ENCODE measurements around the gene IGSF3.
"Not testable (repeated sequence)": the region's sequence is repeated elsewhere in the genome, so short reads cannot be mapped to it uniquely, and the experiment has no call there.

IGSF3 gene

GRCh38 chr1:116654351-116654750, 13.2 kb downstream of the IGSF3 start:
- no peaks in the 10 kb centered on the region for H3K9me3 Mint-ChIP-seq
- H3K4me3 Mint-ChIP-seq, result no peak overlapping the region
- no peaks in the 10 kb centered on the region for H3K4me1 Mint-ChIP-seq
- no peak overlapping the region for H3K27ac Mint-ChIP-seq
- H3K36me3 Mint-ChIP-seq, result no peaks in the 10 kb centered on the region
- peaks cover 3% of the 10 kb centered on the region for H3K27me3 Mint-ChIP-seq

- not testable (repeated sequence) for H3K36me3 Mint-ChIP-seq, H3K4me1 Mint-ChIP-seq, H3K9me3 Mint-ChIP-seq, H3K4me3 Mint-ChIP-seq, H3K27me3 Mint-ChIP-seq, H3K27ac Mint-ChIP-seq
These were observed 14.9 kb downstream of the IGSF3 start for GRCh38 chr1:116652598-116652997.

GRCh38 chr1:116650781-116651180, 16.8 kb downstream of the IGSF3 start:
- H3K9me3 Mint-ChIP-seq, H3K4me1 Mint-ChIP-seq, H3K4me3 Mint-ChIP-seq, H3K27ac Mint-ChIP-seq, H3K36me3 Mint-ChIP-seq, H3K27me3 Mint-ChIP-seq: not testable (repeated sequence)

DNA sequence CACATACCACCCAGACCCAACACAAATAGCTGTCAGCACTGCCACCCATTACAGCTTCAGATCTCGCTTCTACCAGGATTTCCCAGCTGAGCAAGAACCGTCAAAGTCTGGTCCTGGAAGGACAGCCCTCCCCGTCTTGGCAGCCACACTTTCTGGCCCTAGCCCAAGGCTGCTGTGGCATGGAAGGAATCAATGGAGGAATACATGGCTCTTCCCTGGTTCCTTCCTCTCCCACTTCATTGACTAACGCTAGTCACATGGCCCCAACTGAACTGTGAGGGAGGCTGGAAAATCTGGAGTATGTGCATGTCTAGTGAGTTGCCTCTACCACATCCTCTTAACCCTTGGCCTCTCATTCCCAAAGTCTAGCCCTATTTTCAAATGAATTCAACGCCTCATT, 18.5 kb downstream of the IGSF3 start:
- H3K27ac Mint-ChIP-seq, H3K9me3 Mint-ChIP-seq, H3K4me1 Mint-ChIP-seq, H3K4me3 Mint-ChIP-seq, H3K36me3 Mint-ChIP-seq, H3K27me3 Mint-ChIP-seq: not testable (repeated sequence)

DNA sequence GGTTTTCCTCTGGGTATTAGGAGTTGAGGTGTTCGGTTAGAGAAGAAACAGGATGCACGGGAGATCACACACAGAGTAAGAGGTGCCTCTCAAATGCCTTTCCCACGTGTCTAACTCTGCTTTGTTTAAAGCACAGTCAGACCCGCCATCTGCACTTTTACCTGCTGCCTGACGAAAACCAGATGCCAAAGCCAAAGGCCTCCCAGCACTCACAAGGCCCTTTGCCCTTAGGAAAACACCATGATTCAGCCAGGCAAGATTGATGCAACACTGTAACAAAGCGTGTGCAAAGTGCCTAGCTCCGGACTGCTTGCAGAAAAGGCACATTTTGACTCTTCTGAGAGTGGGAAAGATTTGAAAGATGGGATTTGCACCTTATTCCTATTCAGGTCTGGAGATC, 19.2 kb downstream of the IGSF3 start:
- not testable (repeated sequence) for H3K4me3 Mint-ChIP-seq, H3K4me1 Mint-ChIP-seq, H3K27me3 Mint-ChIP-seq, H3K36me3 Mint-ChIP-seq, H3K9me3 Mint-ChIP-seq, H3K27ac Mint-ChIP-seq

- not testable (repeated sequence) for H3K36me3 Mint-ChIP-seq, H3K4me3 Mint-ChIP-seq
These were observed 20.3 kb downstream of the IGSF3 start for GRCh38 chr1:116647186-116647585.

GRCh38 chr1:116646673-116647170, 20.8 kb downstream of the IGSF3 start:
- H3K27me3 Mint-ChIP-seq, H3K9me3 Mint-ChIP-seq, H3K4me1 Mint-ChIP-seq, H3K4me3 Mint-ChIP-seq, H3K27ac Mint-ChIP-seq, H3K36me3 Mint-ChIP-seq: not testable (repeated sequence)

More at GRCh38 chr1:116647186-116647585, 20.3 kb downstream of the IGSF3 start:
- H3K27ac Mint-ChIP-seq, H3K27me3 Mint-ChIP-seq, H3K4me1 Mint-ChIP-seq, H3K9me3 Mint-ChIP-seq: not testable (repeated sequence)

DNA sequence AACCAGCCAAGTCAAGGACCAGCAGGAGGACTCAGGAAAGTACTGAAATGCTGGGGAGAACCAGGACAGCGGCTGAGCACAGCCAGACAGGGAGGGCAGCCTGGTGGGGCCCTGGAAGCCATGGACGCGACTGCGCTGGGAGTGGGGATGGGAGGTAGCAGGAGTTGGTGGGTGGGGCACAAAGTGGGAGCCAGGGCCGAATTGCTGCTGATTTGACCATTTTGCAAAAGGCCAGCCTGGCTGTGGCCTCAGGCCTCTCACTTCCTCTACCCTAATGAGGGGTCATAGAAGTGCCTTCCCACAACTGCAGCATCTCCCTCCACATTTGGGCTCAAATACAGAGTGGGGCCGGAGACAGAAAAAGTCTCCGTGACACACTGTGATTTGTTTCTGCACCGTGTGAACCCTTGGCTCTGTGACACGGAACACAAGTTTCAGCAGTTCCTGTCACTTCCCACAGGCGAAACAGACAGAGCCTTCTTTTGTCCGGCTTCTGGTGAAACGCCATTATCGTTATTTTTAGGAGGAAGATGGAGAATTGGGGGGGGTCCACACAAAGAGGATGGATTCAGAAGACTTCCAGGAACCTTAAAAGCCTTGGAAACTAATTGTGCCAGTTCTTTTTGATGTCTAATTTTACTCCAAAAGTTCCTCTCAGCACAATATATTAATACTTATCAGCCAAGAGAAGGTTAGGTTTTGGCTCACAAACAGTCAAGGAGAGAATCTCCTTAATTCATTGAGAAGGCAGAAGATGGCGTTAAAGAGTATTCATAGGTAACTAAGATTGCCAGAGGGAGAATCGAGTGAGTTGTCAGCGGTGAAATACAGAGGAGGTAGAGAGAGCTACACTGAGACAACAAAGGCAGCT, 21.5 kb downstream of the IGSF3 start:
- not testable (repeated sequence) for H3K4me1 Mint-ChIP-seq, H3K4me3 Mint-ChIP-seq, H3K27me3 Mint-ChIP-seq, H3K27ac Mint-ChIP-seq, H3K36me3 Mint-ChIP-seq, H3K9me3 Mint-ChIP-seq

DNA sequence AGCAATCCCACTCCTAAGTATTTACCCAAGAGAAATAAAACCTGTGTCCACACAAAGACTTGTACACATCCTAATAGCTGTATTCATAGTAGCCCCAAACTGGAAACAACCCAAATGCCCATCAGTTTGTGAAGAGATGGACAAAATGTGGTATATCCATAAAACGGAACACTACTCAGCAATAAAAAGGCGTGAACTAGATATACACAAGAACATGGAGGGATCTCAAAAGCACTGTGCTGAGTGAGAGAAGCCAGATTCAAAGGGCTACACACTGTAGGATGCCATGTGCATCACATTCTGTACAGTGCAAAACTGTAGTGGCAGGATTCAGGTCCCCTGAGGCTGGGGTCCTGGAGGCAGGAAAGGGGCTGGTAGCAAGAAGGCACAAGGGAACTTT, 22.5 kb downstream of the IGSF3 start:
- not testable (repeated sequence) for H3K27me3 Mint-ChIP-seq, H3K4me3 Mint-ChIP-seq, H3K36me3 Mint-ChIP-seq, H3K27ac Mint-ChIP-seq, H3K4me1 Mint-ChIP-seq, H3K9me3 Mint-ChIP-seq

GRCh38 chr1:116644096-116644495, 23.4 kb downstream of the IGSF3 start:
- not testable (repeated sequence) for H3K27me3 Mint-ChIP-seq, H3K27ac Mint-ChIP-seq, H3K9me3 Mint-ChIP-seq, H3K4me3 Mint-ChIP-seq, H3K36me3 Mint-ChIP-seq, H3K4me1 Mint-ChIP-seq

- not testable (repeated sequence) for H3K27me3 Mint-ChIP-seq, H3K9me3 Mint-ChIP-seq, H3K4me3 Mint-ChIP-seq, H3K36me3 Mint-ChIP-seq, H3K4me1 Mint-ChIP-seq, H3K27ac Mint-ChIP-seq
These were observed 24.2 kb downstream of the IGSF3 start for GRCh38 chr1:116643281-116643751.

GRCh38 chr1:116642311-116643280, 24.9 kb downstream of the IGSF3 start:
- H3K27ac Mint-ChIP-seq, H3K27me3 Mint-ChIP-seq, H3K36me3 Mint-ChIP-seq, H3K4me3 Mint-ChIP-seq, H3K4me1 Mint-ChIP-seq, H3K9me3 Mint-ChIP-seq: not testable (repeated sequence)

GRCh38 chr1:116637583-116637982, 29.9 kb downstream of the IGSF3 start:
- H3K4me3 Mint-ChIP-seq, H3K9me3 Mint-ChIP-seq, H3K27ac Mint-ChIP-seq: not testable (repeated sequence)

GRCh38 chr1:116636584-116636983, 30.9 kb downstream of the IGSF3 start:
- not testable (repeated sequence) for H3K27me3 Mint-ChIP-seq, H3K36me3 Mint-ChIP-seq, H3K4me3 Mint-ChIP-seq, H3K9me3 Mint-ChIP-seq, H3K4me1 Mint-ChIP-seq, H3K27ac Mint-ChIP-seq

More at GRCh38 chr1:116637583-116637982, 29.9 kb downstream of the IGSF3 start:
- H3K4me1 Mint-ChIP-seq, H3K27me3 Mint-ChIP-seq, H3K36me3 Mint-ChIP-seq: not testable (repeated sequence)

- not testable (repeated sequence) for H3K27ac Mint-ChIP-seq, H3K9me3 Mint-ChIP-seq, H3K4me1 Mint-ChIP-seq, H3K27me3 Mint-ChIP-seq, H3K4me3 Mint-ChIP-seq, H3K36me3 Mint-ChIP-seq
These were observed 33.1 kb downstream of the IGSF3 start for GRCh38 chr1:116634386-116634785.
